Ishikawa (cell line): ENCODE measurements around the gene CFAP107.

ENCODE experiments used
- CEBPB ChIP-seq: IDR thresholded peaks from 2 replicates; pipeline ENCODE4 v1.6.1; 2012
- CREB1 ChIP-seq: IDR thresholded peaks from 2 replicates; pipeline ENCODE4 v1.6.1; 2012; ENCODE audit warnings: low read depth
- EGR1 ChIP-seq: IDR thresholded peaks from 2 replicates; pipeline ENCODE4 v1.6.1; 2012
- EP300 ChIP-seq: IDR thresholded peaks from 2 replicates; pipeline ENCODE4 v1.6.1; 2012; ENCODE audit warnings: borderline replicate concordance
- FOXM1 ChIP-seq: IDR thresholded peaks from 2 replicates; pipeline ENCODE4 v1.6.1; 2012; ENCODE audit warnings: low read depth, borderline replicate concordance
- MAX ChIP-seq: IDR thresholded peaks from 2 replicates; pipeline ENCODE4 v1.6.1; 2012
- NFIC ChIP-seq: IDR thresholded peaks from 2 replicates; pipeline ENCODE4 v1.6.1; 2012
- REST ChIP-seq: IDR thresholded peaks from 2 replicates; pipeline ENCODE4 v1.6.1; 2012; ENCODE audit warnings: low read depth, mild to moderate bottlenecking
- TAF1 ChIP-seq: IDR thresholded peaks from 2 replicates; pipeline ENCODE4 v1.6.1; 2012; ENCODE audit warnings: low read depth, mild to moderate bottlenecking
- TCF12 ChIP-seq: IDR thresholded peaks from 2 replicates; pipeline ENCODE4 v1.6.1; 2012; ENCODE audit warnings: low read depth
- TEAD4 ChIP-seq: IDR thresholded peaks from 2 replicates; pipeline ENCODE4 v1.6.1; 2012
- YY1 ChIP-seq: IDR thresholded peaks from 2 replicates; pipeline ENCODE4 v1.6.1; 2012; ENCODE audit warnings: low read depth
- ZBTB7A ChIP-seq: IDR thresholded peaks from 2 replicates; pipeline ENCODE4 v1.6.1; 2012; ENCODE audit warnings: low read depth
- TF ChIP-seq, protein P1 (sequence below): IDR thresholded peaks from 2 replicates; pipeline ENCODE4 v1.6.1; 2012

Gene CFAP107

GRCh38 chr1:12761781-12762180 lies 15.8 kb downstream of the CFAP107 start:
- TF ChIP-seq MAX = no peak
- TF ChIP-seq YY1 = no peak
- no peak for TF ChIP-seq NFIC
- no peak for TF ChIP-seq EP300
- TF ChIP-seq, protein P1, sequence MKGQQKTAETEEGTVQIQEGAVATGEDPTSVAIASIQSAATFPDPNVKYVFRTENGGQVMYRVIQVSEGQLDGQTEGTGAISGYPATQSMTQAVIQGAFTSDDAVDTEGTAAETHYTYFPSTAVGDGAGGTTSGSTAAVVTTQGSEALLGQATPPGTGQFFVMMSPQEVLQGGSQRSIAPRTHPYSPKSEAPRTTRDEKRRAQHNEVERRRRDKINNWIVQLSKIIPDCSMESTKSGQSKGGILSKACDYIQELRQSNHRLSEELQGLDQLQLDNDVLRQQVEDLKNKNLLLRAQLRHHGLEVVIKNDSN = no peak
- no peak for TF ChIP-seq CEBPB
- TF ChIP-seq REST = no peak
- no peak for TF ChIP-seq TAF1
- TF ChIP-seq FOXM1 = no peak
- no peak for TF ChIP-seq CREB1

- TF ChIP-seq REST = no peak
- TF ChIP-seq EGR1 = no peak
- TF ChIP-seq FOXM1 = no peak
- TF ChIP-seq MAX = no peak
- no peak for TF ChIP-seq TAF1
- TF ChIP-seq YY1 = no peak
- TF ChIP-seq TCF12 = no peak
- TF ChIP-seq CEBPB = no peak
- no peak for TF ChIP-seq ZBTB7A
- TF ChIP-seq TEAD4 = no peak
- TF ChIP-seq NFIC = no peak
- no peak for TF ChIP-seq CREB1
These were observed 16.8 kb downstream of the CFAP107 start for GRCh38 chr1:12762766-12763165.

DNA sequence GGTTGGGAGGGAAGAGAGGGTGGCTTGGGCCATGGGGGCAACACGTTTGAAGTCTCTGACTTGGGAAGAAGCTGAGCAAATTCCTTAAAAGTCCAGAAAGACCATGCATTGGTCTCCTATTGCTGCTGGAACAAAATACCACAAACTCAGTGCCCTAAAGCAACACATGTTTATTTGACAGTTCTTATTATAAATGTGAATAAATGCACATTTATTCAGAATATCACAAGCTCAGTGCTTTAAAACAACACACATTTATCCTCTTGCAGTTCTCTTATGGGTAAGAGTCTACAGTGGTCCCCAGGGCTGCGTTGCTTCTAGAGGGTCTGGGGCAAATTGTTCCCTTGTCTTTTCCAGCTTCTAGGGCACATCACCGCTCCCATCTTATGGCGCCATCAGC lies 17.5 kb downstream of the CFAP107 start:
- TF ChIP-seq CEBPB = no peak
- no peak for TF ChIP-seq TCF12
- TF ChIP-seq EGR1 = no peak
- TF ChIP-seq TAF1 = no peak
- no peak for TF ChIP-seq ZBTB7A
- TF ChIP-seq FOXM1 = no peak
- no peak for TF ChIP-seq NFIC
- TF ChIP-seq CREB1 = no peak

DNA sequence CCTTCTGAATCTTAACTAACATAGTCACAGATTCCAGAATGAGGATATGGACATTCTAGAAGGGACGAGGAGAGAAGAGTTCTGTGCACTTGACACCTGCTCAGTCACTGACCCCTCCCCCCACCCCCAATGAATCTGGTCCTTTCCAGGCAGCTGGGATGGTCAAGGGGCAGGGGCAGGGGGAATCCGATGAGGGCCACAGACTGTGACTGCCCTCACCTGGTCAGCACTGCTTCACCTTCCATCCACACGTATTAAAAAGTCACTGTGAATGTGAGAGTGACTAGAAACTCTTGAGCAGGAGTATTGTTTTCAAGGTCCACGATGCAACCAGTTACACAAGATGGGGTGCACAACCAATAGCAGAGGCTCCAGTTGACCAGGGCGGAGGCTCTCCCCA lies 18.0 kb downstream of the CFAP107 start:
- TF ChIP-seq ZBTB7A (no peak), TAF1 (no peak), TEAD4 (no peak), EP300 (no peak), MAX (no peak), CEBPB (no peak)
- TF ChIP-seq, protein P1 = no peak

GRCh38 chr1:12769031-12769430 lies 23.0 kb downstream of the CFAP107 start:
- TF ChIP-seq CEBPB = no peak
- TF ChIP-seq MAX = no peak
- no peak for TF ChIP-seq REST
- no peak for TF ChIP-seq FOXM1
- no peak for TF ChIP-seq TEAD4
- no peak for TF ChIP-seq NFIC
- TF ChIP-seq, protein P1 = no peak
- TF ChIP-seq EP300 = no peak
- no peak for TF ChIP-seq YY1
